ENCODE data around the gene ATP2A3. TPM values are rescaled to one million over a fixed set of nuclear protein-coding genes. Genes with fewer than 3 reads are reported as not detected.

ATP2A3 gene
- total and polyA plus RNA-seq, 12 donors, result 1.3 to 29.1 (median 15.9) TPM

DNA sequence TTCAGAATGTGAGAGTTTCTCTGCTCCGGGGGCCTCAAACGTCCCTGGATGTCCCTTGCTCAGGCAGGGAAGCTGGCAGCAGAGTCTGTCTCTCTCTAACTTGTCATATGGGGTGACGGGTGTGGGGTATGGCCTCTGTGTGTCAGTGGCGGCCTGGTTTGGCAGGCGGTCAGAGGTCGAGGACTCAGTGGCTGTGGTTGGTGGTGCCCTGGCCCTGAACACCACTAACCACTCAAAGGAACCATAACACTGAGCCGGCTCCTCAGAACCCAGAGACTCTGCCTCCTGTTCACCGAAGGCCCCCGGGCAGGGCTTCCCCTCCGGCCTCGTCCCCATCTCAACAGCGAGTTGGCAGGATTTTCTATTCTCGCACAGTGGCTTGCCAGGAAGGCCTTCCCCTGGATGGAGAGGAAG is 48.6 kb downstream of the ATP2A3 start:
- no peak for DNase-seq
- Histone ChIP-seq H3K9me3 (replicated peaks in 1 of 3) (no peaks in the 10 kb centered on the region), H3K4me1 (replicated peaks in 1 of 2) (peaks cover 14 to 22% of the 10 kb centered on the region in 2 donors), H3K27ac (no peak overlapping the region), H3K4me3 (no peak overlapping the region), H3K36me3 (replicated peaks in 1 of 2) (no peaks in the 10 kb centered on the region), H3K27me3 (no peaks in the 10 kb centered on the region)
- intact Hi-C loops (cut with DNase I), result loop anchor here in 1 of 2 donors (5.0 kb wide), 1 partner anchor 87 kb away; no protein-coding TSS in a partner anchor
- TF ChIP-seq, protein P1, sequence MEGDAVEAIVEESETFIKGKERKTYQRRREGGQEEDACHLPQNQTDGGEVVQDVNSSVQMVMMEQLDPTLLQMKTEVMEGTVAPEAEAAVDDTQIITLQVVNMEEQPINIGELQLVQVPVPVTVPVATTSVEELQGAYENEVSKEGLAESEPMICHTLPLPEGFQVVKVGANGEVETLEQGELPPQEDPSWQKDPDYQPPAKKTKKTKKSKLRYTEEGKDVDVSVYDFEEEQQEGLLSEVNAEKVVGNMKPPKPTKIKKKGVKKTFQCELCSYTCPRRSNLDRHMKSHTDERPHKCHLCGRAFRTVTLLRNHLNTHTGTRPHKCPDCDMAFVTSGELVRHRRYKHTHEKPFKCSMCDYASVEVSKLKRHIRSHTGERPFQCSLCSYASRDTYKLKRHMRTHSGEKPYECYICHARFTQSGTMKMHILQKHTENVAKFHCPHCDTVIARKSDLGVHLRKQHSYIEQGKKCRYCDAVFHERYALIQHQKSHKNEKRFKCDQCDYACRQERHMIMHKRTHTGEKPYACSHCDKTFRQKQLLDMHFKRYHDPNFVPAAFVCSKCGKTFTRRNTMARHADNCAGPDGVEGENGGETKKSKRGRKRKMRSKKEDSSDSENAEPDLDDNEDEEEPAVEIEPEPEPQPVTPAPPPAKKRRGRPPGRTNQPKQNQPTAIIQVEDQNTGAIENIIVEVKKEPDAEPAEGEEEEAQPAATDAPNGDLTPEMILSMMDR (IDR thresholded peaks at IDR 0.05), result no peak
- TF ChIP-seq POLR2A (IDR thresholded peaks at IDR 0.05), result no peak
- 71 to 83% (median 73%) methylated on average over 8 to 13 of the region's 13 CpGs; no CpG with 5 or more reads in 1 of the 4 donors for WGBS, 4 donors

DNA sequence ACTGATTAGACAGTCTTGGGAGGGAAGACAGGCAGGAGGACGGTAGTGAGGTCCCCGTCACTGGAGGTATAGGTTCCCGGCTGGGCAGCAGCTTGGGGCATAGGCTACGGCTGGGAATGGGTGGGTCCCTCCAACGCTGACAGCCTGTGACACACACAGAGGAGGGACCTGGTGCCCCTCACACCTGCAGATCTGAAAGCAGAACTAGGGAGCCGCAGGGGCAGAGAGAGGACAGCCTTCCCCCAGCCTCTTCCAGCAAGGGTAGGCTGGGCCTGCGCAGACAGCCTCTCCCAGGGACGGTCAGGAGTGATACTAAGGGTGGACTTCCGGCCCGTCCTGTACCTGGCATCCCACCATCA is 49.9 kb downstream of the ATP2A3 start:
- H3K4me3 ChIP-seq, result no peak overlapping the region
- TF ChIP-seq POLR2A (IDR thresholded peaks at IDR 0.05), result no peak
- TF ChIP-seq, protein P1 (IDR thresholded peaks at IDR 0.05), result no peak
- H3K9me3 ChIP-seq (replicated peaks in 1 of 3), result no peaks in the 10 kb centered on the region
- no peak for DNase-seq
- intact Hi-C loops (cut with DNase I), result loop anchor here in 1 of 2 donors (5.0 kb wide), 1 partner anchor 93 kb away; no protein-coding TSS in a partner anchor
- no peaks in the 10 kb centered on the region for H3K27me3 ChIP-seq
- WGBS, 4 donors, result 80 to 82% (median 81%) methylated on average over 6 to 10 of the region's 10 CpGs
- H3K27ac ChIP-seq, result peak overlapping the region in 1 of 5 donors; percentile 16
- peaks cover 14 to 22% of the 10 kb centered on the region in 2 donors for H3K4me1 ChIP-seq (replicated peaks in 1 of 2)
- no peaks in the 10 kb centered on the region for H3K36me3 ChIP-seq (replicated peaks in 1 of 2)

GRCh38 chr17:3913531-3914311 is 50.5 kb downstream of the ATP2A3 start:
- intact Hi-C loops (cut with DNase I), result loop anchor here in 1 of 2 donors (5.0 kb wide), 1 partner anchor 94 kb away; no protein-coding TSS in a partner anchor
- 23 to 61% (median 35%) methylated on average over 7 to 17 of the region's 17 CpGs for WGBS, 4 donors
- Histone ChIP-seq H3K27ac (peak overlapping the region in 1 of 5 donors; percentile 16), H3K9me3 (replicated peaks in 1 of 3) (no peaks in the 10 kb centered on the region), H3K4me3 (no peak overlapping the region), H3K36me3 (replicated peaks in 1 of 2) (no peaks in the 10 kb centered on the region), H3K27me3 (no peaks in the 10 kb centered on the region), H3K4me1 (replicated peaks in 1 of 2) (peaks cover 14 to 22% of the 10 kb centered on the region in 2 donors)
- no peak for TF ChIP-seq POLR2A (IDR thresholded peaks at IDR 0.05)
- TF ChIP-seq, protein P1 (IDR thresholded peaks at IDR 0.05), result peak; percentile 91 to 98 (median 95)
- peak; percentile 75 to 94 (median 85) for DNase-seq

GRCh38 chr17:3912827-3913226 is 51.4 kb downstream of the ATP2A3 start:
- Histone ChIP-seq H3K9me3 (replicated peaks in 1 of 3) (no peaks in the 10 kb centered on the region), H3K4me3 (no peak overlapping the region), H3K27me3 (no peaks in the 10 kb centered on the region), H3K4me1 (replicated peaks in 1 of 2) (peaks cover 13 to 22% of the 10 kb centered on the region in 2 donors), H3K36me3 (replicated peaks in 1 of 2) (no peaks in the 10 kb centered on the region), H3K27ac (no peak overlapping the region)
- 93 to 100% (median 97%) methylated on average over 2 of the region's 2 CpGs for WGBS, 4 donors
- DNase-seq, result no peak
- TF ChIP-seq, protein P1 (IDR thresholded peaks at IDR 0.05), result no peak
- no peak for TF ChIP-seq POLR2A (IDR thresholded peaks at IDR 0.05)
- intact Hi-C loops (cut with DNase I), result loop anchor here in 1 of 2 donors (5.0 kb wide), 1 partner anchor 94 kb away; no protein-coding TSS in a partner anchor

Measured in adrenal gland (tissue), 12 donors.